Left colon (tissue), 2 donors: ENCODE measurements around the gene ANKRD33. TPM values are rescaled to one million over a fixed set of nuclear protein-coding genes. Genes with fewer than 3 reads are reported as not detected.

Source experiments
- ATAC-seq: fragments of 200-7000 bp; cut with Tn5 transposase; one replicate; pipeline ENCODE4 v1.9.1; 2020; ENCODE audit warnings: mild to moderate bottlenecking, moderate library complexity
- DNase-seq, 2 donors: peaks; one replicate each; pipeline ENCODE4 v3.0.0-alpha.2; 2020
- intact Hi-C, 2 donors: fragments of 100-400 bp; cut with DNase I in 1 of 2; cut with micrococcal nuclease in 1 of 2; formaldehyde crosslinking; loops; one replicate each; pipeline versions ENCODE4 v1.11.2 to v1.14.0; 2022; cut with DNase I, micrococcal nuclease
- total RNA-seq, 2 donors: library from RNA; stranded (reverse); fragmentation: NEBNext Ultra II Directional; extraction: Animal tissue kit (Norgen Biotek cat#: 25700); gene quantifications; one replicate each; pipeline ENCODE4 v1.2.1, GENCODE V29; 2021
- donor health status: DM: no; HTN: no; CAD: no.
- donor health status: DM: yes; HTN: yes; CAD: no.

Gene ANKRD33
- total RNA-seq, 2 donors from 2014 or later, result not detected

- no peak for DNase-seq
- ATAC-seq, result no peak
- intact Hi-C loops, result no loop called here
Measured at GRCh38 chr12:51895378-51896135, 7.7 kb downstream of the ANKRD33 start.

DNA sequence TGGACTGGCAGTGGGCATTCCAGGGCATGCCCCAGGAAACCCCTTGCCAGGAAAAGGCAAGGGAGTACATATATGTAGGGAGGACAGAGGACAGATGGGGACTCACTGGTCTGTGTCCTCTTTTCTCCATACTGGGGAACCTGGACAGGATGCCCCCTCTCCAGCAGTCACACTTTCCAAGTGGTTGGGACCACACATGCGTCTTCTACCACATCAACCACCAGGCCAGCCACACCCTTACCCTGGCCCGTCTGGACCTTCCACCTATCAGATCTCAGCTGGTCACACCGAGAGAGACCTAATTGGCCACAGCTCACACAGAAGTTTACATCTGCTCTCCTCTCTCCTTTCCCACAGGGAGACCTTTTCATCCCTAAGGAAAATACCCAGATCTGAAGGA is 8.3 kb downstream of the ANKRD33 start:
- intact Hi-C loops, result no loop called here
- ATAC-seq (no peak), DNase-seq (no peak)

- no peak for DNase-seq
- intact Hi-C loops, result no loop called here
- ATAC-seq, result no peak
Measured at GRCh38 chr12:51897181-51897580, 9.3 kb downstream of the ANKRD33 start.

DNA sequence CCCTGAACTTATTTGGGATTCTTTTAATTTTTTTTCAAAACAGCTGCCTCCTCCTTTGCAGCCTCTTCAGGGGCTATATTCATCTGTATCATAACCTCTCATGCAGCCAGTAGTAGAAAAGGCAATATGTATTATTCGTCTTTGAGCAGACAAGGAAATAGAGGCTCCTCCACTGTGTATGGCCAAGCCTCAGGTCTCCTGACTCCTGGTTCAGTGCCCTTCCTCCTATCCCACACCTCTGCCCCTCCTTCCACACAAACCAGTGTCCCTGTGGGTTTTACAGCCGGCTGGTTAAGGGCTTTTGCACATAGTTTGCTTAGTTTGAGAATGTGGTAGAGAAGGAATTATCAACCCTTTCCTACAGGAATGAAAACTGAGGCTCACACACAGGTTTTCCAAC is 10.6 kb downstream of the ANKRD33 start:
- ATAC-seq (peak; percentile 58), DNase-seq (no peak)
- intact Hi-C loops, result no loop called here

DNA sequence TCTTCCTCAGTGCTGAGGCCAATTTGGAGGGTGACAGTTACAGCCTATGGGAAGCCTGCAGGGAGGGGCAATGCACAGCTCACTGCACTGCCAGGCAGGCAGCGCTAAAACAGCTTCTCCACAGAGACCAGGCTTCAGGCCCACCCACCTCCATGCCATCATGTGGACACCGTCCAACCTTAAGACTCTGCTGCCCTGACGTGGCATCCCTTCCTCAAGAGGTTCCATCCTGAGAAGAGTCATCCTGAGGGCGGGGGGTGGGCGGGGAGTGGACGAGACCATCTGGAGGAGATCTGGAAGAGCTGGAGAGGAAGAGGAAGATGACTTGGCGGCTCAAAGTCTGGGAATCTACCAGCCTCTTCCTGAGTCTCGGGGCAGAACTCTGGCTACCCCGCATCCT is 11.0 kb downstream of the ANKRD33 start:
- intact Hi-C loops, result no loop called here
- DNase-seq (no peak), ATAC-seq (peak; percentile 1)

GRCh38 chr12:51900323-51900889 is 12.5 kb downstream of the ANKRD33 start:
- intact Hi-C loops, result no loop called here
- ATAC-seq (no peak), DNase-seq (no peak)

DNA sequence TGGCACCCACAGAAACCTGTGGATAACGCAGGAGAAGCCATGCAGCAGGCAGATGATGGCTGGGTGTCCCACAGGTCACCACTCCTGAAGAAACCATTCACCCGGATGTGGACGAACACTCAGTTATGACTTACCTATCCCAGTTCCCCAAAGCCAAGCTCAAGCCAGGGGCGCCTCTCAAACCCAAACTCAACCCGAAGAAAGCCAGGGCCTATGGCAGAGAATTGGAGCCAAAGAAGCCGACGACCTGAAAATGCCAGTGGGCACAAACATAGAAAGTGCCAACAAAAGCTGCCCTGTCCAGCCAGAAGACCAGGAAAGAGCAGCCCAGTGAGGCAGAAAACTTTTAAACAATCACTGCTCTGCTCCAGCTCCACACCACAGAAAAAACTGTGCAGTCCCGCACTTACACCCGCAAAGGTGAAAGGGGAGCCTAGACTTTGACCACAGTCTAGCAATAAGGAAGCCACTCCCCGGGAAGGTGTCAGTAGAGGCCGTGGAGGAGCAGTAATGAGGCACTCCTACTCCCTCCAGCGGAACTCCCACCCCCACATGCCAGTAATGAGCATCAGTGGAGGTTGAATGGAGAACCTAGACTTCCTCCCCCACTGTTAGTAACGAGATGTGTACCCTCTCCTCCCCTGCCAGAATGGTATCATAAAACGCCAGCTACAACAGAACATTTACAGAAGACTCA is 13.4 kb downstream of the ANKRD33 start:
- peak; percentile 82 for ATAC-seq
- DNase-seq, result peak; percentile 65 to 73
- intact Hi-C loops, result no loop called here

DNA sequence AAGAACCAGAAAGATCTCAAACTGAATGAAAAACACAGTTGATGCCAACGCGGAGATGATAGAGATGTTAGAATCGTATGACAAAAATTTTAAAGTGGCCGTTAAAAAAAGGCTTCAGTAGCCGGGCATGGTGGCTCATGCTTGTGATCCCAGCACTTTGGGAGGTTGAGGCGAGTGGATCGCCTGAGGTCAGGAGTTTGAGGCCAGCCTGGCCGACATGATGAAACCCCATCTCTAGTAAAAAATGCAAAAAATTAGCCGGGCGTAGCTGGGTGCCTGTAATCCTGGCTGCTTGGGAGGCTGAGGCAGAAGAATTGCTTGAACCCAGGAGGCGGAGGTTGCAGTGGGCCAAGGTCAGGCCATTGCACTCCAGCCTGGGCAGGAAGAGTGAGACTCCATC is 14.0 kb downstream of the ANKRD33 start:
- DNase-seq (no peak), ATAC-seq (no peak)
- intact Hi-C loops, result no loop called here

GRCh38 chr12:51904951-51905470 is 17.1 kb downstream of the ANKRD33 start:
- ATAC-seq, result no peak
- intact Hi-C loops, result no loop called here
- DNase-seq, result peak in 1 of 2 donors; percentile 27

DNA sequence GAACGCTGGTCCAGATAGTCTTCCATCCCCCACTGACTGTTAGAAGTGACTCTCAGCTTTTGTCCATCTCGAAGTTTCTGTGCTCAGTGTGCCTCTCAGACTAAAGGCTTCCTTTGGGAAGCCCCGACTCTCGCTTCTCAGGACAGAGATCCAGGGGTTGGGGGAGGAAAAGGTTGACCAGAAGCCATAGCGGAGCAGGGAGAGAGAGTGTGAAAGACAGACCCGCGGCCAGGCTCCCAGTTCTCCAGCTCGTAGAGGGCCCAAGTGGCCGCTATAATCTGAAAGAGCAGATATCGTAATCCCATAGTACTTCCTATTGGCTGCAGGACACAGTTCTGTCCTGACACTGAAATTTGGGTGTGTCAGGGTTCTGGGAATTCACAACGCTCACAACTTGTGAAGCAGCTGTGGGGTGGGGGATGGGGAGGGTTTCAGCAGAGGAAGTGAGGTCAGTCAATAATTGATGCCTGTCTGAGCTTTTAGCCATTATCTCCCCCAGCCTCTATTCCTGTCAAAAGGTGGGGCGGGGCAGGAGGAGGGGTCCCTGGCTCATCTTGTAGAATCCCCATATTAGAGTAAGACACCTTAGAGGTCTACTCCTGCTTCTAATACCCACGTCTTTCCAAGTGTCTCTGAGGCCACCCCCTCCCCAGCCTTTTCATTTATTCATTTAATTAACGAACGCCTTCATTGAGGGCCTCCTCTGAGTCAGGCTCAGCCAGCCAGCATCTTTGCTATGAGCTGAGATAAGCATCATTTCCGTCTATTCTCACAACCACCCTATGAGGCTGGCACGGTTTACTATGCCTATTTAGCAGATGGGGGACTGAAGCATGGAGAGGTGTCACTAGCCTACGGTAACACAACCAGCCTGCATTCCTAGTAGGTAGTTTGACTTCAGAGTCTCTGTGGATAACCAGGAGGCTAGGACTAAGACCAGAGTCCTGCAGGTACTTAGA is 17.8 kb downstream of the ANKRD33 start:
- intact Hi-C loops, result no loop called here
- DNase-seq (peak; percentile 85 to 87), ATAC-seq (peak; percentile 55)

GRCh38 chr12:51906430-51907082 is 18.7 kb downstream of the ANKRD33 start:
- ATAC-seq, result peak; percentile 13
- intact Hi-C loops, result no loop called here
- peak in 1 of 2 donors; percentile 41 for DNase-seq

- ATAC-seq (peak; percentile 73), DNase-seq (peak; percentile 67)
- intact Hi-C loops, result no loop called here
Measured at GRCh38 chr12:51907083-51907855, 19.4 kb downstream of the ANKRD33 start, which contains the start of gene ACVRL1. Gene ACVRL1 (plus strand): TSS chr12:51907504. CDS start chr12:51912475, 4,971 bp downstream.

GRCh38 chr12:51907856-51908425 is 20.0 kb downstream of the ANKRD33 start:
- intact Hi-C loops, result no loop called here
- ATAC-seq, result peak; percentile 24
- DNase-seq, result no peak

GRCh38 chr12:51908876-51909592 is 21.1 kb downstream of the ANKRD33 start:
- DNase-seq (no peak), ATAC-seq (no peak)
- intact Hi-C loops, result no loop called here

- no peak for ATAC-seq
- intact Hi-C loops, result no loop called here
- DNase-seq, result no peak
Measured at GRCh38 chr12:51910168-51910567, 22.3 kb downstream of the ANKRD33 start.

GRCh38 chr12:51910691-51911090 is 22.8 kb downstream of the ANKRD33 start:
- no peak for DNase-seq
- intact Hi-C loops, result no loop called here
- no peak for ATAC-seq

DNA sequence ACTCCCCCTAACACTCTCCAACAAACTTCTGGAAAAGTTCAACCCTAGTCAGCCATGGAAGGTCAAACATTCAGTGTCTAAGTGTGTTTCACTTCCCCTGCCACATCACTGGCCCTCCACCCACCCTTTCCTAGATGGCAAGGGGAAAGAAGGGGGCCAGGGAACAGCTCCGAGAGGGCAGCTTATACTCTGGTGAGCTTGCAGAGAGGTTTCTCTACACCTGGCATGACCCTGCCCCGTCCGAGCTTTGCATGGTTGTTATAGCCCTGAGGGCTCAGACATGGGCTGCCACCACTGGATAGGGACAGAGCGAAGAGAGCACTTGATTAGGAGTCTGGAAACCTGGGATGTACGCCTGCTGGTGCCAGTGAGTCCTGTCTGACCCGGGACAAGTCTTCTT is 23.4 kb downstream of the ANKRD33 start:
- intact Hi-C loops, result no loop called here
- DNase-seq (no peak), ATAC-seq (no peak)
